Neuronal stem cell (in vitro differentiated cells): Measurements from ENCODE around the gene C8G.

Source experiments
- DNase-seq: peaks from one replicate; pipeline ENCODE4 v3.0.0-alpha.2; 2013; ENCODE audit warnings: low spot score
- H2AFZ ChIP-seq: one replicate; pipeline ENCODE4 v1.6.1; 2013; ENCODE audit warnings: mild to moderate bottlenecking, low read length, inconsistent platforms
- H2AK5ac ChIP-seq: 2 replicates; pipeline ENCODE4 v1.6.1; 2013; ENCODE audit warnings: low read depth, mild to moderate bottlenecking, inconsistent platforms, low read length, moderate library complexity, mixed read lengths
- H2BK120ac ChIP-seq: 2 replicates; pipeline ENCODE4 v1.6.1; 2013; ENCODE audit warnings: low read depth, mild to moderate bottlenecking, inconsistent platforms, low read length, moderate library complexity, mixed read lengths
- H2BK12ac ChIP-seq: one replicate; pipeline ENCODE4 v1.6.1; 2013; ENCODE audit warnings: low read length, inconsistent platforms
- H2BK15ac ChIP-seq: 2 replicates; pipeline ENCODE4 v1.6.1; 2013; ENCODE audit warnings: mild to moderate bottlenecking, low read length, inconsistent platforms, mixed read lengths
- H2BK5ac ChIP-seq: one replicate; pipeline ENCODE4 v1.6.1; 2013; ENCODE audit warnings: inconsistent platforms, mild to moderate bottlenecking, low read length, moderate library complexity
- H3K14ac ChIP-seq: one replicate; pipeline ENCODE4 v1.6.1; 2013; ENCODE audit warnings: low read length, inconsistent platforms
- H3K18ac ChIP-seq: 2 replicates; pipeline ENCODE4 v1.6.1; 2013; ENCODE audit warnings: low read length, inconsistent platforms
- H3K23ac ChIP-seq: 2 replicates; pipeline ENCODE4 v1.6.1; 2013; ENCODE audit warnings: low read depth, mild to moderate bottlenecking, mixed read lengths, low read length, inconsistent platforms; ENCODE audit not compliant: poor library complexity
- H3K27ac ChIP-seq: replicated peaks from 3 replicates; pipeline ENCODE4 v1.5.1; 2013; ENCODE audit warnings: low read length, inconsistent platforms
- H3K27me3 ChIP-seq, 3 experiments: 2 replicates each; pipeline ENCODE4 v1.6.1; 2013; ENCODE audit warnings: low read length in 3 of 3, mild to moderate bottlenecking in 2 of 3, inconsistent platforms in 1 of 3, low read depth in 1 of 3, mixed read lengths in 1 of 3, moderate library complexity in 1 of 3; ENCODE audit not compliant: control insufficient read depth in 3 of 3, insufficient read depth in 3 of 3
- H3K36me3 ChIP-seq, 2 donors: replicated peaks in 1 of 2; 2 replicates each; pipeline ENCODE4 v1.6.1; 2013; ENCODE audit warnings: low read length in 2 of 2; ENCODE audit not compliant: control insufficient read depth in 2 of 2, insufficient read depth in 2 of 2
- H3K4ac ChIP-seq: 2 replicates; pipeline ENCODE4 v1.6.1; 2013; ENCODE audit warnings: inconsistent platforms, mild to moderate bottlenecking, low read length, moderate library complexity
- H3K4me1 ChIP-seq, 2 donors: 1 replicate in 1 of 2; 2 replicates in 1 of 2; pipeline ENCODE4 v1.6.1; 2013; ENCODE audit warnings: low read length in 2 of 2, low read depth in 1 of 2; ENCODE audit not compliant: control insufficient read depth in 2 of 2, insufficient read depth in 1 of 2
- H3K4me2 ChIP-seq: one replicate; pipeline ENCODE4 v1.6.1; 2013; ENCODE audit warnings: mild to moderate bottlenecking, low read length, inconsistent platforms; ENCODE audit not compliant: insufficient read depth, poor library complexity, severe bottlenecking
- H3K4me3 ChIP-seq, 2 donors: 2 replicates each; pipeline ENCODE4 v1.5.1; 2013; ENCODE audit warnings: low read length in 2 of 2, mild to moderate bottlenecking in 2 of 2, inconsistent platforms in 1 of 2, moderate library complexity in 1 of 2
- H3K79me1 ChIP-seq: one replicate; pipeline ENCODE4 v1.6.1; 2013; ENCODE audit warnings: low read depth, mild to moderate bottlenecking, inconsistent platforms, low read length, moderate library complexity
- H3K9ac ChIP-seq: one replicate; pipeline ENCODE4 v1.6.1; 2013; ENCODE audit warnings: mild to moderate bottlenecking, low read depth, low read length, inconsistent platforms; ENCODE audit not compliant: poor library complexity
- H3K9me3 ChIP-seq, 2 donors: replicated peaks in 1 of 2; 2 replicates each; pipeline versions ENCODE3 to v1.6.1; 2013; ENCODE audit warnings: low read length in 2 of 2, mild to moderate bottlenecking in 2 of 2, inconsistent platforms in 1 of 2, low read depth in 1 of 2, mixed read lengths in 1 of 2, moderate library complexity in 1 of 2; ENCODE audit not compliant: control insufficient read depth in 2 of 2, insufficient read depth in 1 of 2
- H4K8ac ChIP-seq: one replicate; pipeline ENCODE4 v1.6.1; 2013; ENCODE audit warnings: low read depth, mild to moderate bottlenecking, inconsistent platforms, low read length, moderate library complexity
- H4K91ac ChIP-seq: one replicate; pipeline ENCODE4 v1.6.1; 2013; ENCODE audit warnings: low read length, low read depth, mild to moderate bottlenecking, inconsistent platforms; ENCODE audit not compliant: poor library complexity
- WGBS, 2 donors: extraction: QIAGEN DNeasy Blood & Tissue Kit; methylation state at CpG; one replicate each; pipeline ENCODE4 v1.1.7; 2013; ENCODE audit warnings: missing lambda C conversion rate in 2 of 2, mixed read lengths in 1 of 2; ENCODE audit not compliant: insufficient read length in 2 of 2, insufficient replicate concordance in 1 of 2; ENCODE audit errors: extremely low coverage in 2 of 2; 5-methylcytosine and 5-hydroxymethylcytosine counted together

The C8G gene

DNA sequence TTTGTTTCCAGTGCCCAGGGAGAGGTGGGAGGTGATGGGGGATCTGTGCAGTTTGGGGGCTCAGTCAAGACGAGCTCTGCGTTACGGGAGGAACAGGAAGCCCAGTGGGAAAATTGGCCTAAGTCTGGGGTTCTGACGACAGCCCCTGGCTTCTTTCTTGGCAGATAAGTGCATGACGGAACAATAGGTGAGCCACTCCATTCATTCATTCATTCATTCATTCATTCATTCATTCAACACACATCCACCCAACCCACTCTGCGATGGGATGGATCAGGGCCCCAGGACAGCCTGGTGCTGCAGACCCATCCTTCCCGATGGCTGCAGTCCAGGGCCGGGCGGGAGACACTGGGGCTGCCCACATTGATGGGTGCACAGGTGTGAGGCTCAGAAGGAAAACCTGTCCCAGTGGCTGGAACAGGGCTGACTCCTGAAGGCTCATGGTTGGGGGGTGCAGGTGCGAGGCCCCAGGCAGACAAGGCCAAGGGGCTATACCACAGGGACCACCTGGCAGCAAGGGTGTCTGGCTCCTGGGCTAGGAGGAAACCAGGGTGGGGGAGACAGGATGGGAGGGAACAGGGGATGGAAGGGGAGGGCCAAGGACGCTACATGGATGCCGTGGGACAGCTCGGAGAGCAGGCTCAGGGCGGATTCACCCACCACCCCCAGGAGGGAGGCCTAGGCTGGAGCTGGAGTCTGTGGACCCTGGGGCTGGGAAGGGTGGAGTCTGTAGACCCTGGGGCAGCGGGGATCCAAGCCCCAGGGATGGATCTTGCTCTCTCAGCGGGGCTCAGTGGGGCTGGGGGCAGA, 35.8 kb downstream of the C8G start:
- Histone ChIP-seq H4K8ac (no peak overlapping the region), H3K14ac (peak overlapping the region; percentile 56), H3K9ac (no peak overlapping the region), H3K9me3 (no peaks in the 10 kb centered on the region), H3K4me3 (no peak overlapping the region), H3K4ac (no peak overlapping the region), H3K79me1 (no peaks in the 10 kb centered on the region), H2BK5ac (peak overlapping the region; percentile 66), H3K18ac (peak overlapping the region; percentile 71), H2BK15ac (peak overlapping the region; percentile 81), H3K4me1 (peaks cover 0 to 10% of the 10 kb centered on the region in 2 donors), H3K27me3 (peaks cover 4 to 71% (median 39%) of the 10 kb centered on the region in 3 experiments), H3K36me3 (no peaks in the 10 kb centered on the region), H4K91ac (peak overlapping the region; percentile 53), H2AK5ac (peak overlapping the region; percentile 84), H3K4me2 (no peak overlapping the region), H3K23ac (peak overlapping the region; percentile 85), H2BK120ac (peak overlapping the region; percentile 17), H2BK12ac (no peak overlapping the region), H2AFZ (no peak overlapping the region), H3K27ac (no peak overlapping the region)
- DNase-seq = no peak
- WGBS, 2 donors = no CpG with 5 or more reads among the region's 16 CpGs

DNA sequence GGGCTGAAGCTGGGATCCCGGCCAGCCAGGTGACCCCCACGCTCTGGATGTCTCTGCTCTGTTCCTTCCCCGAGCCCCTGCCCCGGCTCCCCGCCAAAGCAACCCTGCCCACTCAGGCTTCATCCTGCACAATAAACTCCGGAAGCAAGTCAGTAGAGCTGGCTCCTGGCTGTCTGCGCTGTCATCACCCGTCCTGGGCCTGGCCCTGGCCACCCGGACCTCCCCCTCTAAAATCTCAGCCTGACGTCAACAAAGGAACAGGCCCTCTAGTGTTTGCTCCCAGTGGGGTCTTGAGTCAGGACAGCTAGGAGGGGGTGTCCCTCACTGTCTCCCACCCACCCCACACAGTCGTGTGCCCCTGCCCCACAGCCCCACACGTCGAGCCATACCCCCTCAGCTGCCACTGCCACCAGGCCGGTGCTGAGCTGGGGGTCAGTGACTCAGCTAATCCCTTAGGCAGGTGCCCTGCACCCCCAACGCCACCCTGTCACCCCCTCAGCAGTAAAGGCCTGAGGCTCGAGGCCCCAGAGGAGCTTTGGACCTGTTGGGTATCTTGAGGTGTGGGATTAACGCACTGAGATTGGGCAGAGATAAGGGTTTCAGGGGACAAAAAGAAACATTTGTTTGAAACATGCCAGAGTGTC, 36.7 kb downstream of the C8G start:
- Histone ChIP-seq H3K79me1 (no peaks in the 10 kb centered on the region), H3K36me3 (no peaks in the 10 kb centered on the region), H2AK5ac (peak overlapping the region; percentile 76), H3K4ac (no peak overlapping the region), H3K4me3 (no peak overlapping the region), H3K18ac (no peak overlapping the region), H3K4me1 (peaks cover 0 to 10% of the 10 kb centered on the region in 2 donors), H3K14ac (peak overlapping the region; percentile 56), H2BK12ac (no peak overlapping the region), H3K27me3 (peaks cover 4 to 64% (median 44%) of the 10 kb centered on the region in 3 experiments), H3K4me2 (no peak overlapping the region), H3K27ac (no peak overlapping the region), H3K9me3 (no peaks in the 10 kb centered on the region), H2BK5ac (peak overlapping the region; percentile 66), H2AFZ (no peak overlapping the region), H4K8ac (no peak overlapping the region), H3K23ac (no peak overlapping the region), H2BK15ac (no peak overlapping the region), H2BK120ac (no peak overlapping the region), H3K9ac (no peak overlapping the region), H4K91ac (no peak overlapping the region)
- no CpG with 5 or more reads among the region's 17 CpGs for WGBS, 2 donors
- DNase-seq = no peak

- Histone ChIP-seq H3K36me3 (no peaks in the 10 kb centered on the region), H4K91ac (no peak within 1 kb of the TSS), H3K27ac (no peak within 1 kb of the TSS), H2BK5ac (no peak within 1 kb of the TSS), H3K4me1 (peaks cover 0 to 6% of the 10 kb centered on the region in 2 donors), H2BK120ac (no peak within 1 kb of the TSS), H3K79me1 (no peaks in the 10 kb centered on the region), H3K23ac (peak within 1 kb of the TSS; percentile 65), H3K27me3 (peaks cover 4 to 57% (median 39%) of the 10 kb centered on the region in 3 experiments), H2AK5ac (peak within 1 kb of the TSS; percentile 90), H2AFZ (no peak within 1 kb of the TSS), H4K8ac (no peak within 1 kb of the TSS), H3K4me3 (no peak within 1 kb of the TSS), H3K18ac (no peak within 1 kb of the TSS), H2BK15ac (peak within 1 kb of the TSS; percentile 21), H3K9me3 (no peaks in the 10 kb centered on the region), H3K14ac (no peak within 1 kb of the TSS), H2BK12ac (peak within 1 kb of the TSS; percentile 46), H3K9ac (peak within 1 kb of the TSS; percentile 60), H3K4me2 (no peak within 1 kb of the TSS), H3K4ac (no peak within 1 kb of the TSS)
- no peak for DNase-seq
- no CpG with 5 or more reads among the region's 18 CpGs for WGBS, 2 donors
Measured at GRCh38 chr9:136982232-136983051, 37.4 kb downstream of the C8G start, which contains the start of gene LCNL1. LCNL1 (plus strand) TSS chr9:136982993; CDS start chr9:136983587, 594 bp downstream.
